C4-2B (cell line): ENCODE measurements around the gene PIGW.

ENCODE experiments used
- H3K27ac ChIP-seq: fragments of 450-650 bp; 2 replicates; pipeline ENCODE4 v1.5.1; 2017
- CTCF ChIP-seq: fragments of 450-650 bp; conservative IDR thresholded peaks from 2 replicates; pipeline ENCODE4 v1.5.1; 2017; ENCODE audit warnings: mild to moderate bottlenecking
- ZFX ChIP-seq: fragments of 450-650 bp; IDR thresholded peaks from 2 replicates; pipeline ENCODE4 v1.6.1; 2017

Gene PIGW

GRCh38 chr17:36534840-36535668, at the start of gene PIGW, which contains the start of gene MYO19:
Gene PIGW, plus strand, starts transcription at chr17:36534987. Its CDS starts 2,115 bp downstream, at chr17:36537102.
Gene MYO19, minus strand, starts transcription at chr17:36534868. Its CDS starts 2,330 bp downstream, at chr17:36532538.
- TF ChIP-seq CTCF (no peak), ZFX (peak; percentile 42; the same call in 1 of the 2 replicates)
- H3K27ac ChIP-seq, result peak within 1 kb of the TSS; percentile 95

GRCh38 chr17:36485027-36485426, 49.8 kb upstream of the PIGW start:
- no peak for TF ChIP-seq ZFX
- no peak for TF ChIP-seq CTCF
- H3K27ac ChIP-seq, result no peak overlapping the region

GRCh38 chr17:36485805-36486203, 49.0 kb upstream of the PIGW start:
- no peak for TF ChIP-seq CTCF
- no peak for TF ChIP-seq ZFX
- peak overlapping the region; percentile 74 for H3K27ac ChIP-seq

- peak within 1 kb of the TSS; percentile 74 for H3K27ac ChIP-seq
- TF ChIP-seq ZFX, result peak; percentile 30; the same call in 1 of the 2 replicates
- TF ChIP-seq CTCF, result no peak
Measured at GRCh38 chr17:36486204-36487194, 48.3 kb upstream of the PIGW start, which contains the start of gene ZNHIT3. Gene ZNHIT3, plus strand, starts transcription at chr17:36486681. Its CDS starts 19 bp downstream, at chr17:36486700.

GRCh38 chr17:36493956-36494355, 40.8 kb upstream of the PIGW start:
- H3K27ac ChIP-seq, result no peak overlapping the region
- TF ChIP-seq ZFX (no peak), CTCF (no peak)

- TF ChIP-seq CTCF (no peak), ZFX (no peak)
Measured at GRCh38 chr17:36494674-36495073, 40.1 kb upstream of the PIGW start.

More at GRCh38 chr17:36494674-36495073, 40.1 kb upstream of the PIGW start:
- peak overlapping the region; percentile 38; the same call in 1 of the 2 replicates for H3K27ac ChIP-seq
